ENCODE measurements around the gene PRKCB. TPM values are rescaled to one million over a fixed set of nuclear protein-coding genes. Genes with fewer than 3 reads are reported as not detected.

The PRKCB gene
- polyA plus RNA-seq, 2 of the 4 experiments (the other 2 are of a cell fraction) = 0.09 to 0.22 TPM

DNA sequence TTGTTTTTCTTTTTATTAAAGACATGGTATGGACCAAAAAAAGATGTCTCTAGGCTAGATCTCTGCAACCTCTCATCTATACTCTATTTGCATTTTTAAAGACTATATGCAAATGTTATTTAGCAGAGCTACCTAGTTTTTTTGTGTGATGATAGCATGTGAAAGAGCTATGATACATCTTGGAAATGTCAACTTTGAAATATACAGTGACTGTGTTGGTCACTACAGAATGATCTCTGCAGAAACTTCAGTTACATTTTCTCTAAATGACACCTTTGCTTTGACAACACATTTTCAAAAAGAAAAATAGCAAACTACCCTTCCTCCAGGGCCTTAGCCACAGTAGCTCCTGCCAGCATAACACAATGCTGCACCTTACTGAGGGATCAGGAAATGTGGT lies 86.6 kb downstream of the PRKCB start:
- ATAC-seq (no peak), DNase-seq (ENCODE audit: low read depth in 1 of 2, low spot score in 1 of 2) (no peak), FAIRE-seq (no peak)
- no peaks in the 10 kb centered on the region for H3K4me1 ChIP-seq
- H3K27ac ChIP-seq = no peak overlapping the region
- POLR2A ChIA-PET = no interaction called here
- H3K4me2 ChIP-seq = no peak overlapping the region
- H3K9me3 ChIP-seq = no peaks in the 10 kb centered on the region
- CTCF ChIA-PET = interaction anchor here (0.8 kb wide), 1 partner anchor 577 kb away, joined by 3 read pairs; no protein-coding TSS in a partner anchor
- no peak overlapping the region for H3K4me3 ChIP-seq
- no peak for TF ChIP-seq HOXA7 (CRISPR knock-in tag; IDR thresholded peaks at IDR 0.05)
- no peak for TF ChIP-seq RFX5 (IDR thresholded peaks at IDR 0.05)
- no peak for TF ChIP-seq ZSCAN20 (CRISPR knock-in tag; IDR thresholded peaks at IDR 0.05)
- TF ChIP-seq JUN (IDR thresholded peaks at IDR 0.05) = no peak
- TF ChIP-seq ZC3H11A (IDR thresholded peaks at IDR 0.05) = no peak
- no peak for TF ChIP-seq MYC (IDR thresholded peaks at IDR 0.05; ENCODE audit: borderline replicate concordance, low read length)
- TF ChIP-seq FOSB (CRISPR knock-in tag; IDR thresholded peaks at IDR 0.05) = no peak
- no peak for TF ChIP-seq ATOH8 (CRISPR knock-in tag; IDR thresholded peaks at IDR 0.05; ENCODE audit: low read depth)
- TF ChIP-seq HES2 (IDR thresholded peaks at IDR 0.05) = no peak
- no peak for TF ChIP-seq NPAS2 (CRISPR knock-in tag; IDR thresholded peaks at IDR 0.05; ENCODE audit: borderline replicate concordance)
- TF ChIP-seq HOXB13 (CRISPR knock-in tag; IDR thresholded peaks at IDR 0.05; ENCODE audit: low read depth) = no peak
- TF ChIP-seq RAD21 (conservative IDR thresholded peaks at IDR 0.05 in 1 of 2, IDR thresholded peaks at IDR 0.05 in 1 of 2) = no peak
- TF ChIP-seq CHD2 (IDR thresholded peaks at IDR 0.05; ENCODE audit: low read length, partially characterized antibody) = no peak
- no peak for TF ChIP-seq ZNF302 (CRISPR knock-in tag; IDR thresholded peaks at IDR 0.05)

- no peak for FAIRE-seq
- H3K4me3 ChIP-seq = no peak overlapping the region
- no peak overlapping the region for H3K4me2 ChIP-seq
- no peaks in the 10 kb centered on the region for H3K9me3 ChIP-seq
- H3K4me1 ChIP-seq = no peaks in the 10 kb centered on the region
- WGBS (ENCODE audit: missing lambda C conversion rate) = 26% methylated on average over 8 of the region's 8 CpGs
- ChIA-PET CTCF (no interaction called here), POLR2A (no interaction called here)
- TF ChIP-seq MAFK (IDR thresholded peaks at IDR 0.05; ENCODE audit: partially characterized antibody) (no peak), POLR2AphosphoS2 (conservative IDR thresholded peaks at IDR 0.05; ENCODE audit: low read length) (no peak), RNF2 (IDR thresholded peaks at IDR 0.05; ENCODE audit: borderline replicate concordance, low read depth) (no peak), REST (IDR thresholded peaks at IDR 0.05) (no peak), FOSB (CRISPR knock-in tag; IDR thresholded peaks at IDR 0.05) (no peak), RARB (CRISPR knock-in tag; IDR thresholded peaks at IDR 0.05) (no peak), FOXS1 (CRISPR knock-in tag; IDR thresholded peaks at IDR 0.05) (no peak), CBX2 (IDR thresholded peaks at IDR 0.05; ENCODE audit: borderline replicate concordance, low read depth) (no peak), JUNB (IDR thresholded peaks at IDR 0.05) (no peak), BHLHE40 (IDR thresholded peaks at IDR 0.05; ENCODE audit: low read depth, low read length) (no peak), TFCP2L1 (CRISPR knock-in tag; IDR thresholded peaks at IDR 0.05) (no peak), TP53 (CRISPR knock-in tag; IDR thresholded peaks at IDR 0.05) (no peak), HOXA7 (CRISPR knock-in tag; IDR thresholded peaks at IDR 0.05) (no peak), MYC (IDR thresholded peaks at IDR 0.05; ENCODE audit: borderline replicate concordance, low read length) (no peak), GATA3 (IDR thresholded peaks at IDR 0.05; ENCODE audit: borderline replicate concordance) (no peak)
- TF ChIP-seq, protein P1, sequence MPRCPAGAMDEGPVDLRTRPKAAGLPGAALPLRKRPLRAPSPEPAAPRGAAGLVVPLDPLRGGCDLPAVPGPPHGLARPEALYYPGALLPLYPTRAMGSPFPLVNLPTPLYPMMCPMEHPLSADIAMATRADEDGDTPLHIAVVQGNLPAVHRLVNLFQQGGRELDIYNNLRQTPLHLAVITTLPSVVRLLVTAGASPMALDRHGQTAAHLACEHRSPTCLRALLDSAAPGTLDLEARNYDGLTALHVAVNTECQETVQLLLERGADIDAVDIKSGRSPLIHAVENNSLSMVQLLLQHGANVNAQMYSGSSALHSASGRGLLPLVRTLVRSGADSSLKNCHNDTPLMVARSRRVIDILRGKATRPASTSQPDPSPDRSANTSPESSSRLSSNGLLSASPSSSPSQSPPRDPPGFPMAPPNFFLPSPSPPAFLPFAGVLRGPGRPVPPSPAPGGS (IDR thresholded peaks at IDR 0.05) = no peak
- TF ChIP-seq, protein P2, sequence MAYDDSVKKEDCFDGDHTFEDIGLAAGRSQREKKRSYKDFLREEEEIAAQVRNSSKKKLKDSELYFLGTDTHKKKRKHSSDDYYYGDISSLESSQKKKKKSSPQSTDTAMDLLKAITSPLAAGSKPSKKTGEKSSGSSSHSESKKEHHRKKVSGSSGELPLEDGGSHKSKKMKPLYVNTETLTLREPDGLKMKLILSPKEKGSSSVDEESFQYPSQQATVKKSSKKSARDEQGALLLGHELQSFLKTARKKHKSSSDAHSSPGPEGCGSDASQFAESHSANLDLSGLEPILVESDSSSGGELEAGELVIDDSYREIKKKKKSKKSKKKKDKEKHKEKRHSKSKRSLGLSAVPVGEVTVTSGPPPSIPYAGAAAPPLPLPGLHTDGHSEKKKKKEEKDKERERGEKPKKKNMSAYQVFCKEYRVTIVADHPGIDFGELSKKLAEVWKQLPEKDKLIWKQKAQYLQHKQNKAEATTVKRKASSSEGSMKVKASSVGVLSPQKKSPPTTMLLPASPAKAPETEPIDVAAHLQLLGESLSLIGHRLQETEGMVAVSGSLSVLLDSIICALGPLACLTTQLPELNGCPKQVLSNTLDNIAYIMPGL (CRISPR knock-in tag; IDR thresholded peaks at IDR 0.05; ENCODE audit: borderline replicate concordance) = no peak
- no peak overlapping the region for H3K27ac ChIP-seq
- DNase-seq (ENCODE audit: low read depth in 1 of 2, low spot score in 1 of 2) = no peak
- no peak for ATAC-seq
These were observed 88.3 kb downstream of the PRKCB start for GRCh38 chr16:23924128-23924527.

Data from A549 (cell line).